Pancreas (tissue), 10 donors: ENCODE measurements around the gene ZC3H4. TPM values are rescaled to one million over a fixed set of nuclear protein-coding genes. Genes with fewer than 3 reads are reported as not detected.
A peak's percentile ranks its signal among the peaks of the same experiment; 100 is the strongest.

Experiments used
- ATAC-seq, 4 donors: fragments of 200-7000 bp; cut with Tn5 transposase; one replicate each; pipeline versions ENCODE4 v1.8.0 to v1.9.1; 2020; ENCODE audit warnings: mild to moderate bottlenecking in 4 of 4, moderate library complexity in 4 of 4
- DNase-seq, 6 donors: peaks; one replicate each; pipeline ENCODE4 v3.0.0-alpha.2; 2020
- FAIRE-seq: peaks from 2 replicates; lab custom pipeline; 2012; peaks lifted over from hg19 to GRCh38; lab: Jason Lieb, UNC
- H3K27ac ChIP-seq, 4 donors: fragments of 200-600 bp; sonication (generic); 1 replicate in 3 of 4; 2 replicates in 1 of 4; pipeline versions ENCODE4 v1.5.0 to v1.8.0; 2020
- H3K27me3 ChIP-seq, 4 donors: fragments of 200-600 bp; one replicate each; pipeline ENCODE4 v1.8.0; 2021
- H3K36me3 ChIP-seq, 3 donors: fragments of 200-600 bp; sonication (generic) in 1 of 3; one replicate each; pipeline versions ENCODE4 v1.5.0 to v1.8.0; 2020 to 2021
- H3K4me1 ChIP-seq, 3 donors: fragments of 200-600 bp; one replicate each; pipeline ENCODE4 v1.8.0; 2021
- H3K4me3 ChIP-seq, 4 donors: fragments of 200-600 bp; sonication (generic) in 2 of 4; one replicate each; pipeline versions ENCODE4 v1.5.0 to v1.8.0; 2020 to 2021
- H3K9me3 ChIP-seq, 4 donors: fragments of 200-600 bp; one replicate each; pipeline ENCODE4 v1.8.0; 2021
- CTCF ChIP-seq, 4 donors: fragments of 200-600 bp; sonication (generic) in 3 of 4; IDR thresholded peaks; one replicate each; pipeline versions ENCODE4 v1.5.0 to v1.8.0; 2021; ENCODE audit warnings: antibody characterized with exemption in 4 of 4
- WGBS, 2 donors: extraction: QIAGEN DNeasy Blood & Tissue Kit; methylation state at CpG; one replicate each; pipeline ENCODE4 v1.1.7; 2013; 5-methylcytosine and 5-hydroxymethylcytosine counted together
- intact Hi-C, 3 donors: fragments of 100-400 bp; cut with DNase I; formaldehyde crosslinking; loops; one replicate each; pipeline versions ENCODE4 v1.11.1 to v1.14.2; 2022
- polyA plus RNA-seq, 2 donors: library from polyadenylated mRNA; stranded (reverse); fragments of 200-250 nt; gene quantifications; one replicate each; pipeline ENCODE4 v1.2.3, GENCODE V29; 2013
- total RNA-seq, 6 donors: library from RNA; stranded (reverse); fragmentation: NEBNext Ultra II Directional in 4 of 6; extraction: Animal tissue kit (Norgen Biotek cat#: 25700) in 4 of 6; gene quantifications; one replicate each; pipeline versions ENCODE4 v1.2.1 to v1.2.4, GENCODE V29; 2021 to 2023
- donor health status: healthy with polysubstance abuse.
- donor health status: DM: no; HTN: no; CAD: no; lungs with moderate emphysema.
- donor health status: DM: no; HTN: no; CAD: no.
- donor health status: control.
- donor health status: control.
- donor health status: Bipolar disorder and iron deficiency.
- donor health status: DM: yes; HTN: yes; CAD: no.
- donor health status: DM: no; HTN: no; CAD: no.
- donor health status: DM: no; HTN: no; CAD: no.
- donor health status: DM: yes; HTN: yes; CAD: no.

The ZC3H4 gene
- total and polyA plus RNA-seq, 8 donors: 8.1 to 30.4 (median 19.1) TPM

- no peaks in the 10 kb centered on the region for H3K27me3 ChIP-seq
- no peak for TF ChIP-seq CTCF (IDR thresholded peaks at IDR 0.05)
- no peaks in the 10 kb centered on the region for H3K4me1 ChIP-seq
- ATAC-seq (no peak), DNase-seq (no peak), FAIRE-seq (no peak)
- H3K4me3 ChIP-seq: no peak overlapping the region
- no peaks in the 10 kb centered on the region for H3K9me3 ChIP-seq
- H3K36me3 ChIP-seq: no peaks in the 10 kb centered on the region
- H3K27ac ChIP-seq: no peak overlapping the region
- intact Hi-C loops: no loop called here
- WGBS, 2 donors: 82 to 91% methylated on average over 6 of the region's 6 CpGs
These were observed 7.0 kb upstream of the ZC3H4 start for GRCh38 chr19:47120470-47121067.

GRCh38 chr19:47113850-47114651 is 475 bp upstream of the ZC3H4 start:
- ATAC-seq (no peak), DNase-seq (no peak), FAIRE-seq (no peak)
- Histone ChIP-seq H3K27ac (peak overlapping the region; percentile 99 to 100 (median 99)), H3K27me3 (no peaks in the 10 kb centered on the region), H3K36me3 (no peaks in the 10 kb centered on the region), H3K4me3 (peak overlapping the region in 3 of 4 donors; percentile 81 to 95 (median 90)), H3K4me1 (peaks cover 0 to 8% (median 0%) of the 10 kb centered on the region in 3 donors), H3K9me3 (no peaks in the 10 kb centered on the region)
- TF ChIP-seq CTCF (IDR thresholded peaks at IDR 0.05): no peak
- 37 to 47% methylated on average over 26 of the region's 26 CpGs for WGBS, 2 donors
- intact Hi-C loops: no loop called here

GRCh38 chr19:47112166-47112996 is 1.2 kb downstream of the ZC3H4 start:
- DNase-seq (peak; percentile 80 to 93 (median 86)), FAIRE-seq (no peak), ATAC-seq (peak; percentile 32 to 58 (median 40))
- H3K36me3 ChIP-seq: no peaks in the 10 kb centered on the region
- intact Hi-C loops: no loop called here
- peaks cover 11 to 24% (median 12%) of the 10 kb centered on the region in 3 donors for H3K4me1 ChIP-seq
- peak overlapping the region; percentile 81 to 95 (median 88) for H3K4me3 ChIP-seq
- H3K27me3 ChIP-seq: no peaks in the 10 kb centered on the region
- H3K27ac ChIP-seq: peak overlapping the region; percentile 99 to 100 (median 99)
- TF ChIP-seq CTCF (IDR thresholded peaks at IDR 0.05): no peak
- 0 to 1% methylated on average over 38 to 78 of the region's 85 CpGs for WGBS, 2 donors
- no peaks in the 10 kb centered on the region for H3K9me3 ChIP-seq

GRCh38 chr19:47111682-47112165 is 1.9 kb downstream of the ZC3H4 start:
- no peak for FAIRE-seq

More at GRCh38 chr19:47111682-47112165, 1.9 kb downstream of the ZC3H4 start:
- Histone ChIP-seq H3K36me3 (no peaks in the 10 kb centered on the region), H3K4me1 (peaks cover 14 to 30% (median 18%) of the 10 kb centered on the region in 3 donors), H3K27ac (peak overlapping the region; percentile 99 to 100 (median 99)), H3K27me3 (no peaks in the 10 kb centered on the region), H3K9me3 (no peaks in the 10 kb centered on the region), H3K4me3 (peak overlapping the region; percentile 81 to 95 (median 88))
- ATAC-seq (no peak), DNase-seq (peak in 1 of 6 donors; percentile 56)
- intact Hi-C loops: no loop called here
- WGBS, 2 donors: 0 to 1% methylated on average over 14 to 24 of the region's 24 CpGs
- no peak for TF ChIP-seq CTCF (IDR thresholded peaks at IDR 0.05)
